ENCODE measurements around the gene OIT3.

The OIT3 gene

GRCh38 chr10:72893136-72893798 lies at the start of gene OIT3:
TSS of gene OIT3 (plus strand) at chr10:72893739. CDS start at chr10:72893799, 60 bp downstream.
- H3K4me3 ChIP-seq (ENCODE audit: low read depth, low read length), result no peak within 1 kb of the TSS

GRCh38 chr10:72846238-72846637 lies 47.3 kb upstream of the OIT3 start:
- H3K4me3 ChIP-seq (ENCODE audit: low read depth, low read length), result no peak overlapping the region

- no peak overlapping the region for H3K4me3 ChIP-seq (ENCODE audit: low read depth, low read length)
These were observed 45.9 kb upstream of the OIT3 start for GRCh38 chr10:72847681-72848080.

- no peak overlapping the region for H3K4me3 ChIP-seq (ENCODE audit: low read depth, low read length)
These were observed 42.7 kb upstream of the OIT3 start for GRCh38 chr10:72850861-72851260.

- H3K4me3 ChIP-seq (ENCODE audit: low read depth, low read length), result no peak overlapping the region
These were observed 42.0 kb upstream of the OIT3 start for GRCh38 chr10:72851509-72851908.

GRCh38 chr10:72852508-72852907 lies 41.0 kb upstream of the OIT3 start:
- no peak overlapping the region for H3K4me3 ChIP-seq (ENCODE audit: low read depth, low read length)

GRCh38 chr10:72855129-72855528 lies 38.4 kb upstream of the OIT3 start:
- H3K4me3 ChIP-seq (ENCODE audit: low read depth, low read length), result no peak overlapping the region

GRCh38 chr10:72855790-72856189 lies 37.7 kb upstream of the OIT3 start:
- H3K4me3 ChIP-seq (ENCODE audit: low read depth, low read length), result no peak overlapping the region

GRCh38 chr10:72858067-72858466 lies 35.5 kb upstream of the OIT3 start:
- H3K4me3 ChIP-seq (ENCODE audit: low read depth, low read length), result no peak overlapping the region

- no peak overlapping the region for H3K4me3 ChIP-seq (ENCODE audit: low read depth, low read length)
These were observed 30.6 kb upstream of the OIT3 start for GRCh38 chr10:72862957-72863356.

GRCh38 chr10:72875250-72876055 lies 18.1 kb upstream of the OIT3 start:
- no peak overlapping the region for H3K4me3 ChIP-seq (ENCODE audit: low read depth, low read length)

GRCh38 chr10:72879245-72879644 lies 14.3 kb upstream of the OIT3 start:
- H3K4me3 ChIP-seq (ENCODE audit: low read depth, low read length), result no peak overlapping the region

GRCh38 chr10:72881291-72881690 lies 12.2 kb upstream of the OIT3 start:
- H3K4me3 ChIP-seq (ENCODE audit: low read depth, low read length), result no peak overlapping the region

GRCh38 chr10:72883861-72884260 lies 9.7 kb upstream of the OIT3 start:
- H3K4me3 ChIP-seq (ENCODE audit: low read depth, low read length), result no peak overlapping the region

GRCh38 chr10:72885953-72886352 lies 7.6 kb upstream of the OIT3 start:
- no peak overlapping the region for H3K4me3 ChIP-seq (ENCODE audit: low read depth, low read length)

GRCh38 chr10:72886621-72887020 lies 6.9 kb upstream of the OIT3 start:
- H3K4me3 ChIP-seq (ENCODE audit: low read depth, low read length), result no peak overlapping the region

- H3K4me3 ChIP-seq (ENCODE audit: low read depth, low read length), result no peak overlapping the region
These were observed 6.5 kb upstream of the OIT3 start for GRCh38 chr10:72887043-72887442.

- no peak overlapping the region for H3K4me3 ChIP-seq (ENCODE audit: low read depth, low read length)
These were observed 5.3 kb upstream of the OIT3 start for GRCh38 chr10:72888151-72888638.

- no peak overlapping the region for H3K4me3 ChIP-seq (ENCODE audit: low read depth, low read length)
These were observed 4.1 kb upstream of the OIT3 start for GRCh38 chr10:72889391-72889831.

- H3K4me3 ChIP-seq (ENCODE audit: low read depth, low read length), result no peak overlapping the region
These were observed 3.5 kb upstream of the OIT3 start for GRCh38 chr10:72890086-72890485.

- H3K4me3 ChIP-seq (ENCODE audit: low read depth, low read length), result no peak overlapping the region
These were observed 1.8 kb downstream of the OIT3 start for GRCh38 chr10:72895236-72895850.

- no peak overlapping the region for H3K4me3 ChIP-seq (ENCODE audit: low read depth, low read length)
These were observed 5.1 kb downstream of the OIT3 start for GRCh38 chr10:72898616-72899015.
